Measurements from ENCODE around the gene GFI1B. TPM values are rescaled to one million over a fixed set of nuclear protein-coding genes. Genes with fewer than 3 reads are reported as not detected.

GFI1B gene
- total and polyA plus RNA-seq, 2 of the 4 experiments (the other 2 are of a cell fraction): 0.02 TPM; not detected in 1

GRCh38 chr9:132943651-132944293, 34.7 kb upstream of the GFI1B start:
- Histone ChIP-seq H2BK5ac (ENCODE audit: low read depth, low read length, poor library complexity, severe bottlenecking) (peak overlapping the region; percentile 60), H3K18ac (ENCODE audit: low read depth, low read length) (peak overlapping the region; percentile 46; the same call in 1 of the 2 replicates), H3K9me1 (ENCODE audit: insufficient read depth, low read length) (peaks cover 17% of the 10 kb centered on the region), H4K91ac (ENCODE audit: insufficient read depth, low read depth, low read length) (peak overlapping the region; percentile 68; the same call in 1 of the 2 replicates), H3K4me3 (ENCODE audit: insufficient read depth, low read depth, low read length) (peak overlapping the region; percentile 93), H2AK9ac (replicated peaks; ENCODE audit: low read depth, low read length, poor library complexity) (peak overlapping the region; percentile 90), H4K20me1 (ENCODE audit: insufficient read depth, low read length) (peaks cover 15% of the 10 kb centered on the region; the same call in 1 of the 2 replicates), H3K27me3 (ENCODE audit: control insufficient read depth, insufficient read depth, low read length) (no peaks in the 10 kb centered on the region), H3K9me3 (ENCODE audit: control insufficient read depth, insufficient read depth, low read length) (no peaks in the 10 kb centered on the region), H3K79me1 (ENCODE audit: low read depth in 1 of 2, low read length in 2 of 2) (peaks cover 15 to 52% of the 10 kb centered on the region in 2 experiments), H2BK120ac (ENCODE audit: low read depth, low read length) (peak overlapping the region; percentile 14; the same call in 1 of the 2 replicates), H4K5ac (ENCODE audit: low read depth, low read length) (peak overlapping the region; percentile 52), H2BK20ac (ENCODE audit: low read depth, low read length) (no peak overlapping the region), H2AK5ac (ENCODE audit: low read depth, low read length) (peak overlapping the region; percentile 18; the same call in 1 of the 2 replicates), H2AFZ (replicated peaks; ENCODE audit: low read length, poor library complexity) (peak overlapping the region; percentile 90), H3K23ac (ENCODE audit: low read depth, low read length) (peak overlapping the region; percentile 25; the same call in 1 of the 2 replicates), H3K4me2 (ENCODE audit: low read depth, low read length) (peak overlapping the region; percentile 100), H3K56ac (ENCODE audit: extremely low read depth, insufficient read depth, low read length) (peak overlapping the region; percentile 64), H3K27ac (ENCODE audit: insufficient read depth, low read length) (peak overlapping the region; percentile 98), H3K4ac (ENCODE audit: low read depth, low read length) (peak overlapping the region; percentile 82), H3K14ac (replicated peaks; ENCODE audit: low read depth, low read length) (peak overlapping the region; percentile 73; the same call in 1 of the 2 replicates), H4K8ac (ENCODE audit: low read depth in 2 of 2, low read length in 2 of 2) (peak overlapping the region; percentile 82 to 89; a peak in 3 of 4 replicates), H3K4me1 (ENCODE audit: control insufficient read depth, insufficient read depth, low read length) (peaks cover 19% of the 10 kb centered on the region), H3K36me3 (ENCODE audit: control insufficient read depth, insufficient read depth, low read length) (no peaks in the 10 kb centered on the region), H2BK15ac (ENCODE audit: low read depth, low read length) (no peak overlapping the region), H3K9ac (ENCODE audit: low read depth, low read length) (peak overlapping the region; percentile 84)
- DNase-seq (no peak), ATAC-seq (ENCODE audit: low read depth) (no peak; the same call in 1 of the 2 replicates)
- dilution Hi-C loops (cut with HindIII; ENCODE audit: low sequenced_read_pairs, unreplicated experiment) (no loop called here), intact Hi-C loops (cut with micrococcal nuclease) (no loop called here), in situ Hi-C loops (cut with MboI; ENCODE audit: low sequenced_read_pairs) (no loop called here)
- CTCF ChIA-PET: no interaction called here
- no TSS peak for BruUV-seq (replicated peaks)
- WGBS, 2 experiments (ENCODE audit: extremely low coverage in 2 of 2, insufficient read length in 1 of 2): 4% methylated on average over 12 of the region's 25 CpGs; no CpG with 5 or more reads in 1 of the 2 experiments
- POLR2A ChIA-PET (ENCODE audit: unreplicated experiment): no interaction called here
- no peak for TF ChIP-seq NFE2L2 (IDR thresholded peaks at IDR 0.05; ENCODE audit: low read depth, low read length)
- TF ChIP-seq CHD1 (IDR thresholded peaks at IDR 0.05; ENCODE audit: low read depth, low read length): no peak
- TF ChIP-seq RFX5 (IDR thresholded peaks at IDR 0.05; ENCODE audit: low read depth, low read length): no peak
- no peak for TF ChIP-seq MXI1 (IDR thresholded peaks at IDR 0.05; ENCODE audit: borderline replicate concordance, low read depth, low read length)
- TF ChIP-seq BHLHE40 (IDR thresholded peaks at IDR 0.05; ENCODE audit: low read depth, low read length): no peak

All from IMR-90 (cell line).